HUES6 (cell line): ENCODE results near the gene CORO2B.

ENCODE experiments used
- H3K27ac ChIP-seq: 2 replicates; pipeline ENCODE4 v1.7.0; 2013; ENCODE audit warnings: low read depth, mild to moderate bottlenecking, low read length, inconsistent platforms
- H3K27me3 ChIP-seq: 2 replicates; pipeline ENCODE4 v1.6.1; 2013; ENCODE audit warnings: low read length; ENCODE audit not compliant: control insufficient read depth, insufficient read depth
- H3K36me3 ChIP-seq: 2 replicates; pipeline ENCODE4 v1.6.1; 2013; ENCODE audit warnings: low read length; ENCODE audit not compliant: control insufficient read depth, insufficient read depth
- H3K4me1 ChIP-seq: 2 replicates; pipeline ENCODE4 v1.6.1; 2013; ENCODE audit warnings: low read length; ENCODE audit not compliant: control insufficient read depth, insufficient read depth
- H3K4me3 ChIP-seq: 2 replicates; pipeline ENCODE4 v1.5.1; 2013; ENCODE audit warnings: low read depth, low read length
- H3K9ac ChIP-seq: one replicate; pipeline ENCODE4 v1.6.1; 2013; ENCODE audit warnings: mild to moderate bottlenecking, low read length
- H3K9me3 ChIP-seq: 2 replicates; pipeline ENCODE4 v1.6.1; 2013; ENCODE audit warnings: low read depth, low read length; ENCODE audit not compliant: control insufficient read depth, insufficient read depth

The CORO2B gene

GRCh38 chr15:68565234-68565633 lies 13.6 kb upstream of the CORO2B start:
- H3K4me1 ChIP-seq, result peaks cover 28% of the 10 kb centered on the region
- no peak overlapping the region for H3K9ac ChIP-seq
- H3K9me3 ChIP-seq, result peaks cover 8% of the 10 kb centered on the region
- H3K27me3 ChIP-seq, result peaks cover 3% of the 10 kb centered on the region; the same call in 1 of the 2 replicates
- no peaks in the 10 kb centered on the region for H3K36me3 ChIP-seq
- H3K27ac ChIP-seq, result no peak overlapping the region
- H3K4me3 ChIP-seq, result no peak overlapping the region

- no peaks in the 10 kb centered on the region; the same call in 1 of the 2 replicates for H3K27me3 ChIP-seq
- no peak overlapping the region for H3K4me3 ChIP-seq
- peaks cover 29% of the 10 kb centered on the region for H3K4me1 ChIP-seq
- no peak overlapping the region for H3K9ac ChIP-seq
- no peaks in the 10 kb centered on the region for H3K36me3 ChIP-seq
- H3K9me3 ChIP-seq, result peaks cover 8% of the 10 kb centered on the region
- no peak overlapping the region for H3K27ac ChIP-seq
Observed at GRCh38 chr15:68565726-68566125, 13.1 kb upstream of the CORO2B start.

GRCh38 chr15:68566377-68566954 lies 12.3 kb upstream of the CORO2B start:
- no peak overlapping the region for H3K4me3 ChIP-seq
- no peak overlapping the region for H3K27ac ChIP-seq
- no peaks in the 10 kb centered on the region for H3K27me3 ChIP-seq
- no peaks in the 10 kb centered on the region for H3K36me3 ChIP-seq
- peaks cover 35% of the 10 kb centered on the region for H3K4me1 ChIP-seq
- peaks cover 8% of the 10 kb centered on the region for H3K9me3 ChIP-seq
- H3K9ac ChIP-seq, result no peak overlapping the region

- no peaks in the 10 kb centered on the region for H3K27me3 ChIP-seq
- no peaks in the 10 kb centered on the region for H3K9me3 ChIP-seq
- peaks cover 42% of the 10 kb centered on the region for H3K4me1 ChIP-seq
- H3K27ac ChIP-seq, result no peak overlapping the region
- no peak overlapping the region for H3K4me3 ChIP-seq
- no peak overlapping the region for H3K9ac ChIP-seq
- no peaks in the 10 kb centered on the region for H3K36me3 ChIP-seq
Observed at GRCh38 chr15:68567345-68567744, 11.4 kb upstream of the CORO2B start.

GRCh38 chr15:68570974-68571373 lies 7.8 kb upstream of the CORO2B start:
- Histone ChIP-seq H3K9ac (no peak overlapping the region), H3K4me1 (peaks cover 64% of the 10 kb centered on the region), H3K27me3 (peaks cover 9% of the 10 kb centered on the region; the same call in 1 of the 2 replicates), H3K4me3 (no peak overlapping the region), H3K36me3 (no peaks in the 10 kb centered on the region), H3K9me3 (no peaks in the 10 kb centered on the region), H3K27ac (no peak overlapping the region)

- Histone ChIP-seq H3K4me1 (peaks cover 58% of the 10 kb centered on the region), H3K36me3 (no peaks in the 10 kb centered on the region), H3K27ac (no peak overlapping the region), H3K9ac (no peak overlapping the region), H3K27me3 (peaks cover 15% of the 10 kb centered on the region), H3K9me3 (no peaks in the 10 kb centered on the region), H3K4me3 (no peak overlapping the region)
Observed at GRCh38 chr15:68571582-68571981, 7.2 kb upstream of the CORO2B start.

GRCh38 chr15:68572309-68572708 lies 6.5 kb upstream of the CORO2B start:
- H3K9ac ChIP-seq, result no peak overlapping the region
- H3K27me3 ChIP-seq, result peaks cover 22% of the 10 kb centered on the region
- no peaks in the 10 kb centered on the region for H3K36me3 ChIP-seq
- H3K9me3 ChIP-seq, result no peaks in the 10 kb centered on the region
- H3K4me1 ChIP-seq, result peaks cover 51% of the 10 kb centered on the region
- H3K27ac ChIP-seq, result no peak overlapping the region
- H3K4me3 ChIP-seq, result no peak overlapping the region

GRCh38 chr15:68572921-68573320 lies 5.9 kb upstream of the CORO2B start:
- H3K4me1 ChIP-seq, result peaks cover 50% of the 10 kb centered on the region

GRCh38 chr15:68574046-68574445 lies 4.7 kb upstream of the CORO2B start:
- no peak overlapping the region for H3K9ac ChIP-seq
- H3K27me3 ChIP-seq, result peaks cover 36% of the 10 kb centered on the region
- H3K27ac ChIP-seq, result no peak overlapping the region
- peaks cover 50% of the 10 kb centered on the region for H3K4me1 ChIP-seq
- H3K36me3 ChIP-seq, result no peaks in the 10 kb centered on the region
- no peaks in the 10 kb centered on the region for H3K9me3 ChIP-seq
- H3K4me3 ChIP-seq, result no peak overlapping the region

More at GRCh38 chr15:68572921-68573320, 5.9 kb upstream of the CORO2B start:
- H3K9me3 ChIP-seq, result no peaks in the 10 kb centered on the region
- peaks cover 28% of the 10 kb centered on the region for H3K27me3 ChIP-seq
- H3K36me3 ChIP-seq, result no peaks in the 10 kb centered on the region
- H3K27ac ChIP-seq, result no peak overlapping the region
- no peak overlapping the region for H3K4me3 ChIP-seq
- no peak overlapping the region for H3K9ac ChIP-seq

- Histone ChIP-seq H3K4me1 (peaks cover 52% of the 10 kb centered on the region), H3K27me3 (peaks cover 39% of the 10 kb centered on the region), H3K4me3 (no peak overlapping the region), H3K36me3 (no peaks in the 10 kb centered on the region), H3K9me3 (no peaks in the 10 kb centered on the region), H3K27ac (no peak overlapping the region), H3K9ac (no peak overlapping the region)
Observed at GRCh38 chr15:68574629-68575028, 4.2 kb upstream of the CORO2B start.

- Histone ChIP-seq H3K9ac (no peak overlapping the region), H3K27me3 (peaks cover 57% of the 10 kb centered on the region), H3K4me3 (no peak overlapping the region), H3K36me3 (no peaks in the 10 kb centered on the region), H3K9me3 (no peaks in the 10 kb centered on the region), H3K4me1 (peaks cover 42% of the 10 kb centered on the region), H3K27ac (no peak overlapping the region)
Observed at GRCh38 chr15:68576235-68576892, 2.4 kb upstream of the CORO2B start.
